Tibial nerve (tissue), 4 donors: ENCODE results near the gene COX6B2. TPM values are rescaled to one million over a fixed set of nuclear protein-coding genes. Genes with fewer than 3 reads are reported as not detected.

ENCODE experiments used
- DNase-seq, 2 donors: peaks; one replicate each; pipeline ENCODE4 v3.0.0-alpha.2; 2019; ENCODE audit warnings: low spot score in 2 of 2
- H3K27ac ChIP-seq, 4 donors: fragments of 200-600 bp; sonication (generic) in 3 of 4; one replicate each; pipeline ENCODE4 v1.5.1; 2017 to 2019; ENCODE audit warnings: mild to moderate bottlenecking in 1 of 4
- H3K27me3 ChIP-seq, 2 donors: fragments of 200-600 bp; sonication (generic) in 1 of 2; one replicate each; pipeline versions ENCODE4 v1.5.1 to v1.6.0; 2017 to 2019
- H3K36me3 ChIP-seq, 3 donors: fragments of 200-600 bp; sonication (generic); one replicate each; pipeline ENCODE4 v1.5.1; 2018 to 2019
- H3K4me1 ChIP-seq, 4 donors: fragments of 200-600 bp; sonication (generic) in 3 of 4; one replicate each; pipeline ENCODE4 v1.5.1; 2017 to 2019
- H3K4me3 ChIP-seq, 4 donors: fragments of 200-600 bp; sonication (generic) in 3 of 4; one replicate each; pipeline ENCODE4 v1.5.1; 2017 to 2019; ENCODE audit warnings: mild to moderate bottlenecking in 1 of 4, moderate library complexity in 1 of 4
- H3K9me3 ChIP-seq, 4 donors: fragments of 200-600 bp; sonication (generic) in 3 of 4; one replicate each; pipeline ENCODE4 v1.5.1; 2017 to 2019
- EP300 ChIP-seq, 2 donors: sonication (generic); formaldehyde crosslinking; IDR thresholded peaks; one replicate each; pipeline ENCODE4 v1.6.1; 2017; ENCODE audit warnings: antibody characterized with exemption in 2 of 2, mild to moderate bottlenecking in 1 of 2
- POLR2A ChIP-seq, 2 donors: fragments of 450-650 bp; IDR thresholded peaks; one replicate each; pipeline ENCODE4 v1.6.1; 2017; ENCODE audit warnings: antibody characterized with exemption in 2 of 2, mild to moderate bottlenecking in 2 of 2, moderate library complexity in 2 of 2
- WGBS, 2 donors: methylation state at CpG; one replicate each; pipeline ENCODE4 v1.1.5; 2018; 5-methylcytosine and 5-hydroxymethylcytosine counted together
- total RNA-seq, 4 donors: library from RNA; depleted of rRNA; stranded (reverse); fragments of >200 nt; gene quantifications; one replicate each; pipeline ENCODE4 v1.1.0, GENCODE V29; 2016
- TF ChIP-seq, protein P1 (sequence below), 5 experiments: fragments of 200-600 bp in 3 of 5; fragments of 450-650 bp in 2 of 5; sonication (generic) in 3 of 5; IDR thresholded peaks; one replicate each; pipeline ENCODE4 v1.5.1; 2016 to 2019; ENCODE audit warnings: antibody characterized with exemption in 5 of 5, mild to moderate bottlenecking in 3 of 5, moderate library complexity in 2 of 5

COX6B2 gene
- total RNA-seq, 4 donors from 2014 or later: not detected

DNA sequence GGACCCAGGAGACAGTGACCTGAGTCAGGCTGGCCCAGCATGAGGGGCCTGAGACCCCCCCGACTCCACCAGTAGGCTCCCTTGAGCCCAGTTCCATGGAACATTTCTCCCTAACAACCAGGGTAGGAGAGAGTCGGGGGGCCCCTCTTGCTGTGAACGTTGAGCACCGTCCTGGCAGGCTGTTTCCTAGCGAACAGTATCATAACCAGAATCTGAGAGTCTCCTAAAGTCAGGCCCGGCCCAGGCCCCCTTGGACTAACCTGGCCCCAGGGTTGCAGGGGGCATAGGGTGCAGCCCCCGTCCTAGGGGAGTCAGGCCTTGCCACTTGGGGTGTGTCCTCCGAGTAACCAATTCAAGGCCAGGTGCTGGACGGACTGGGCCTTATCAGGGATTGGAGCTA, 43.1 kb downstream of the COX6B2 start:
- H3K4me1 ChIP-seq: no peaks in the 10 kb centered on the region
- no peaks in the 10 kb centered on the region for H3K27me3 ChIP-seq
- peaks cover 0 to 5% (median 0%) of the 10 kb centered on the region in 4 donors for H3K9me3 ChIP-seq
- no peak overlapping the region for H3K27ac ChIP-seq
- TF ChIP-seq, protein P1, sequence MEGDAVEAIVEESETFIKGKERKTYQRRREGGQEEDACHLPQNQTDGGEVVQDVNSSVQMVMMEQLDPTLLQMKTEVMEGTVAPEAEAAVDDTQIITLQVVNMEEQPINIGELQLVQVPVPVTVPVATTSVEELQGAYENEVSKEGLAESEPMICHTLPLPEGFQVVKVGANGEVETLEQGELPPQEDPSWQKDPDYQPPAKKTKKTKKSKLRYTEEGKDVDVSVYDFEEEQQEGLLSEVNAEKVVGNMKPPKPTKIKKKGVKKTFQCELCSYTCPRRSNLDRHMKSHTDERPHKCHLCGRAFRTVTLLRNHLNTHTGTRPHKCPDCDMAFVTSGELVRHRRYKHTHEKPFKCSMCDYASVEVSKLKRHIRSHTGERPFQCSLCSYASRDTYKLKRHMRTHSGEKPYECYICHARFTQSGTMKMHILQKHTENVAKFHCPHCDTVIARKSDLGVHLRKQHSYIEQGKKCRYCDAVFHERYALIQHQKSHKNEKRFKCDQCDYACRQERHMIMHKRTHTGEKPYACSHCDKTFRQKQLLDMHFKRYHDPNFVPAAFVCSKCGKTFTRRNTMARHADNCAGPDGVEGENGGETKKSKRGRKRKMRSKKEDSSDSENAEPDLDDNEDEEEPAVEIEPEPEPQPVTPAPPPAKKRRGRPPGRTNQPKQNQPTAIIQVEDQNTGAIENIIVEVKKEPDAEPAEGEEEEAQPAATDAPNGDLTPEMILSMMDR (IDR thresholded peaks at IDR 0.05): no peak
- no peak for TF ChIP-seq EP300 (IDR thresholded peaks at IDR 0.05)
- no peak for TF ChIP-seq POLR2A (IDR thresholded peaks at IDR 0.05)
- peaks cover 0 to 43% (median 0%) of the 10 kb centered on the region in 3 donors for H3K36me3 ChIP-seq
- no peak for DNase-seq
- H3K4me3 ChIP-seq: no peak overlapping the region
- WGBS, 2 donors: 85 to 94% methylated on average over 5 to 9 of the region's 9 CpGs

DNA sequence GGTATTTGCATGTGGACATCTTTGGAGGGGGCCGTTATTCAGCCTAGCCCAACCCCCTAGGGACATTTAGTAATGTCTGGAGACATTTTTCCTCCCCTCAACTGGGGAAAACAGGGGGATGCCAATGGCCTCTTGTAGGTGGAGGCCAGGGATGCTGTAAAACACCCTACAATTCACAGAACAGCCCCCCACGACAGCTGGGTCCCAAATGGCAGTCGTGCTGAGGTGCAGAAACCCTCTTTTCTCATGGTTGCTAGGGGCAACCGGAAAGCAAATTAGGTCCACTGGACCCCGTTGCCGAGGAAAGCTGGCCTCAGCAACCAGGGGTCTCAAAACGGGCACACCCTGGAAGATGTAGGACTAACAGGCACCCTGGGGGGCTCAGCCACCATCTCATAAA, 44.0 kb downstream of the COX6B2 start:
- peaks cover 0 to 52% (median 0%) of the 10 kb centered on the region in 3 donors for H3K36me3 ChIP-seq
- no peak for TF ChIP-seq EP300 (IDR thresholded peaks at IDR 0.05)
- TF ChIP-seq, protein P1 (IDR thresholded peaks at IDR 0.05): no peak
- no peak for TF ChIP-seq POLR2A (IDR thresholded peaks at IDR 0.05)
- no peaks in the 10 kb centered on the region for H3K27me3 ChIP-seq
- peaks cover 0 to 5% (median 0%) of the 10 kb centered on the region in 4 donors for H3K9me3 ChIP-seq
- 41 to 60% methylated on average over 5 to 7 of the region's 7 CpGs for WGBS, 2 donors
- H3K27ac ChIP-seq: no peak overlapping the region
- no peak overlapping the region for H3K4me3 ChIP-seq
- DNase-seq: no peak
- H3K4me1 ChIP-seq: no peaks in the 10 kb centered on the region

DNA sequence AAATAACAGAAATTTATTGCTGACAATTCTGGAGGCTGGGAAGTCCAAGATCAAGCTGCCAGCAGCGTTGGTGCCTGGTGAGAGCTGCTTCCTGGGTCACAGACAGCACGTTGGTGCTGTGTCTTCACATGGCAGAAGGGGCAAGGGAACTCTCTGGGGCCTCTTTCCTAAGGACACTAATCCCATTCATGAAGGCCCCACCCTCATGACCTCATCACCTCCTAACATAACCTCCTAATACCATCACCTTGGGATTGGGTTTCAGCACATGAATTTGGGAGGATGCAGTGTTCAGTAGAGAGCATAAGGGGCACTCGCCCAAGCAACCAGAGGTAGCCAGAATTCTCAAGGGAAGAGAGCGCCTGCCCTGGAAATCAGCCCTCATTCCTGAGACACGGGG, 45.1 kb downstream of the COX6B2 start:
- Histone ChIP-seq H3K4me1 (no peaks in the 10 kb centered on the region), H3K27me3 (no peaks in the 10 kb centered on the region), H3K27ac (no peak overlapping the region), H3K36me3 (peaks cover 0 to 62% (median 0%) of the 10 kb centered on the region in 3 donors), H3K9me3 (peaks cover 0 to 5% (median 0%) of the 10 kb centered on the region in 4 donors), H3K4me3 (no peak overlapping the region)
- 90 to 91% methylated on average over 5 of the region's 5 CpGs for WGBS, 2 donors
- no peak for DNase-seq
- TF ChIP-seq, protein P1 (IDR thresholded peaks at IDR 0.05): no peak
- no peak for TF ChIP-seq EP300 (IDR thresholded peaks at IDR 0.05)
- no peak for TF ChIP-seq POLR2A (IDR thresholded peaks at IDR 0.05)

DNA sequence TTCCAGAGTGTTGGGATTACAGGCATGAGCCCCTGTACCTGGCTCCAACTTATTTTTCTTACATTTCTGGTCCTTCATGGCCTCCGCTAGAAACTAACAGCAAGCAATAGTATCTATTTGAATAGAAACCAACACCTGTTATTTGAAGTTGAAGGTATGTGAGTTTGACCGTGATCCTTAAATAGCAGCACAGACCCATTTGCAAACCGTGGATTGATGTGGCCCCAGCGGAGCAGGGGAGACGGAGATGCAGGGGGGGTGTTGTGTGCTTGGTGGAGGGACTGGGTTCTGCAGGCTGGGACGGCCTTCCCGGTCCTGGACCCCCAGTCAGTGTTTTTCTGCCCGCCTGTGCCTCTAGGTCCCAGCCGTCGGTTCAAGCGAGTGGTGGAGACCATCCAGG, 46.2 kb downstream of the COX6B2 start:
- Histone ChIP-seq H3K4me1 (no peaks in the 10 kb centered on the region), H3K4me3 (no peak overlapping the region), H3K27me3 (no peaks in the 10 kb centered on the region), H3K9me3 (peaks cover 0 to 5% (median 0%) of the 10 kb centered on the region in 4 donors), H3K36me3 (peaks cover 0 to 72% (median 0%) of the 10 kb centered on the region in 3 donors), H3K27ac (no peak overlapping the region)
- no peak for TF ChIP-seq EP300 (IDR thresholded peaks at IDR 0.05)
- TF ChIP-seq, protein P1 (IDR thresholded peaks at IDR 0.05): no peak
- TF ChIP-seq POLR2A (IDR thresholded peaks at IDR 0.05): no peak
- no peak for DNase-seq
- WGBS, 2 donors: 92 to 94% methylated on average over 7 to 8 of the region's 11 CpGs

GRCh38 chr19:55306712-55307111, 47.8 kb downstream of the COX6B2 start:
- WGBS, 2 donors: 74 to 84% methylated on average over 3 of the region's 3 CpGs
- H3K4me1 ChIP-seq: peaks cover 0 to 6% (median under 1%) of the 10 kb centered on the region in 4 donors
- no peaks in the 10 kb centered on the region for H3K27me3 ChIP-seq
- no peak overlapping the region for H3K27ac ChIP-seq
- DNase-seq: no peak
- no peak overlapping the region for H3K4me3 ChIP-seq
- TF ChIP-seq, protein P1 (IDR thresholded peaks at IDR 0.05): no peak
- no peak for TF ChIP-seq POLR2A (IDR thresholded peaks at IDR 0.05)
- TF ChIP-seq EP300 (IDR thresholded peaks at IDR 0.05): no peak
- H3K36me3 ChIP-seq: peaks cover 0 to 66% (median 0%) of the 10 kb centered on the region in 3 donors
- H3K9me3 ChIP-seq: peaks cover 0 to 5% (median 0%) of the 10 kb centered on the region in 4 donors
